GM18909 (cell line): ENCODE results near the gene MICAL3.

Source experiments
- ATAC-seq: cut with Tn5 transposase; IDR thresholded peaks from one replicate; pipeline ENCODE4 v1.9.1; 2021; ENCODE audit warnings: mild to moderate bottlenecking; ENCODE audit not compliant: unreplicated experiment, poor library complexity

MICAL3 gene

DNA sequence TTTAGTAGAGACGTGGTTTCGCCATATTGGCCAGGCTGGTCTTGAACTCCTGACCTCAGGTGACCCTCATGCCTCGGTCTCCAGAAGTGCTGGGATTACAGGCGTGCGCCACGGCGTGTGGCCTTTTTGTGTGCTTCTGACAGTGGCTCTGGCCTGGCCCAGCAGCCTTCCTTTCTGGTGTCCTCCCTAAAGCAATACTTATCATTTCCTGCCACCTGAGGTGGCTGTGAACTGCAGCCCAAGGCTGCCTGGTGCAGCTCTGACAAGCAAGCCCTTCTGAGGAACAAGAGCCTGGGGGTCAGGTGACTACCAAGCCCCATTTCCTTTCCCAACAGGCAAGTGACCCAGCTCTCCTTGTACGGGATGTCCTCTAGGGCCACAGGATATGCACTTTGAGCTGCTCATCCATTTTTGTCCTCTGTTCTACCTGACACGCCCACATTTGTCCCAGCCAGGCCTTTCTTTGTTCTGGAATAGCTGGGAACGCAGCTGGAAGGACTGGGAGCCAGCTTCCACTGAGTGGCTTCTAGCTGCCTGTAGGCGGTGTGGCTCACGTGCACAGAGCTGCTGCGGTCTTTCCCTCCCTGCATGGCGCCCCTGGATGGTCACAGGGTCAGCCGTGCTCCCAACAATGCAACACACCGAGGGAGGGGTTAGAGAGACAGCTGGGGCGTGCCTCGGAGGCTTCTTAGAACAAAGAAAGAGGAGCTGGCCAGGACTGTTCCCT is 237.8 kb downstream of the MICAL3 start:
- no peak for ATAC-seq

- ATAC-seq = no peak
Observed at GRCh38 chr22:17785185-17786184, 238.9 kb downstream of the MICAL3 start.

GRCh38 chr22:17784776-17785175 is 239.6 kb downstream of the MICAL3 start:
- ATAC-seq = no peak

DNA sequence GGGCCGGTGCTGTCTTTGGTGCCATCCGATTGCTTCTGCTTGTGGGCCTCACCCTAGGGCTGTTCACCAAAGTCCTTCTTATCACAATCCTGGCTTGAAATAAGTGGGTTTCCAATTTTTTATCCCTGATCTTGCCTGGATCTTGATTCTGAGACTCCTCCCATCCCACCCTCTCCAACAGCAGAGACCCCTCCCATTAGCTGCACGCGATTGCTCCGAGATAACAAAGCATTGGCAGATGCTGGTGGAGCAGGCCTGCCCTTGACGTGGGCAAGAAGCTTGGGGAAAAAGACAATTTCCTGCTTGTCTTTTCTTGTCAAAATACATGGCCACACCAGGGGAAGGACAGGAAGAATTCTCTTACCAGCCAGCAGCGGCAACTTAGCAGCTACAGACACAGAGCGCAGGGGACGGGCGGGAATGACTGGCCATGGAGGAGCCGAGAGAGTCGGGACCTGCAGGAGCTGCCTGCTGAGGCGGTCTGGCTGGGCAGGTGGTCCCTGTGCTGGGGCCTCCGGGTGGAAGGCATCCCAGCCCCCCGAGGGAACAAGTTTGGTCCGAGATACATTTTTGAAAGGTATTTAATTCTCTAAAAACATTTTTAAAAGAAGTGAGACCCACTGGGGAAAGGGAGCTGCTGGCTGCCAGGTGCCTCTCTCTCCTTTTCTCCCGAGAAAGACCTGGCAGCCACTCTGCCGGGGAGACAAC is 240.4 kb downstream of the MICAL3 start:
- no peak for ATAC-seq

- ATAC-seq = no peak
Observed at GRCh38 chr22:17783312-17783711, 241.0 kb downstream of the MICAL3 start.

DNA sequence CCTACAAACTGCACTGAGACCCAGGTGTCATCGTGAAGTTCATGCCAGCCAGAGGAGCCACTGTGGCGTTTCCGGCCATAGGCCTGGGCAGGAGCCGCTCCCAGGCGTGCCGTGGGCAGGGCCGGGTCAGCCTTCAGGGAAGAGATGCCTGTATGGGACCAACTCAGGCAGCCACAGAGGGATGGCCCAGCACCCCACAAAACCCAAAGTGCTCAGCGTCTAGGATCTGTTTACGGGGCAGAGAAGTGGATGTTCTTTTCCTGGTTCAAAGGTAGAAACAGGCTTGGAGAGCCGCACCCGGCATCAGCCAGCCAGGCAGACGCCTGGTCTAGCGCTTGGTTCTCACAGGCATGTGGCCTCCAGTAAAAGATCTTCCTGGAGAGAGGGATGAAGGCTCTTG is 241.7 kb downstream of the MICAL3 start:
- ATAC-seq = no peak

DNA sequence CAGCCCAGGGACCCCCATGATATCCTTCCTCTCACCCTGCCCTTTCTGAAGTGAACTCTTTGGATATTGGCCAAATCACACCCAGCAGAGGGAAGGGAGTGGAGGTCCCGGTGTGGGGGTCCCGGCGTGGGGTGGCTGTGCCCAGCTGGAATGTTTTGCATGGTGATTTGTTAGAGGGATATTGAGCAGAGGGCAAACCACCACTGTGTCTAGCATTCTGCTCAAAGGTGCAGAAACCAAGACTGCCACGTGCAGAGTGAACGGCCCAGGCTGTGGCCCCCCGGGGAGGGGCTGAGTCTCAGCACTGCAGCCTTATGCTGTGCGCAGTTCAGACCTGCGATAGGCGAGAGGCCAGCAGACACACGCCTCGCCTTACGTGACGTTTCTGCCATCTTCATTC is 242.2 kb downstream of the MICAL3 start:
- ATAC-seq = no peak

GRCh38 chr22:17781319-17782031 is 242.9 kb downstream of the MICAL3 start:
- ATAC-seq = peak; percentile 48

- ATAC-seq = no peak
Observed at GRCh38 chr22:17780741-17781318, 243.5 kb downstream of the MICAL3 start.

DNA sequence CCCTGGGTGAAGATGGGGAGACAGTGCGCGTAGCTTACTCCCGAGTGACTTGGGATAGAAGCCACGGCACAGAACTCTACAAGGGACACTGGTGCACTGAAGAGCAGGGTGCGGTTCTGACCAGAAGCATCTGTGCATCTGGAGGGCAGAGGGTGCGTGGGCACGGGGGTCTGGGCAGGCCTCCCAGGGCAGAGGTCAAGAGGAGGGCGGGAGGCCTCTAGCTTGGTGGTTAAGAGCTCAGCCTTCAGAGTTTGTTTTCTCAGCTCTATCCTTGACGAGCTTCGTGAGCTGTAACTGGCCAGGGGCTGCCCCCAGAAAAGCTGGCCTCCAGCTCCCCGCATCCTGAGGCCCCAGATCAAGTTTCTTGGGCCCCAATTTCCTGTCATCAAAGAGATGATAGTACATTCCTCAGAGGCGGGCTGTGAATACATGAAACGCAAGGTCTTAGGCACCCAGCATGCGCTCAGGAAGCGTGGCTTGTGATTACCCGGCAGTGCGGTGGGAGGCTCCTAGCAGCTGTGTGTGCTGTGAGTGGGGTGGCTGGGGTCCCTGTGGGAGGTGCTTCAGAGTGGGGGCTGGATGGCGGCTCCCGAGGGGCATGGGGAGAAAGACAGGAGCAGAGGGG is 244.1 kb downstream of the MICAL3 start:
- ATAC-seq = no peak

DNA sequence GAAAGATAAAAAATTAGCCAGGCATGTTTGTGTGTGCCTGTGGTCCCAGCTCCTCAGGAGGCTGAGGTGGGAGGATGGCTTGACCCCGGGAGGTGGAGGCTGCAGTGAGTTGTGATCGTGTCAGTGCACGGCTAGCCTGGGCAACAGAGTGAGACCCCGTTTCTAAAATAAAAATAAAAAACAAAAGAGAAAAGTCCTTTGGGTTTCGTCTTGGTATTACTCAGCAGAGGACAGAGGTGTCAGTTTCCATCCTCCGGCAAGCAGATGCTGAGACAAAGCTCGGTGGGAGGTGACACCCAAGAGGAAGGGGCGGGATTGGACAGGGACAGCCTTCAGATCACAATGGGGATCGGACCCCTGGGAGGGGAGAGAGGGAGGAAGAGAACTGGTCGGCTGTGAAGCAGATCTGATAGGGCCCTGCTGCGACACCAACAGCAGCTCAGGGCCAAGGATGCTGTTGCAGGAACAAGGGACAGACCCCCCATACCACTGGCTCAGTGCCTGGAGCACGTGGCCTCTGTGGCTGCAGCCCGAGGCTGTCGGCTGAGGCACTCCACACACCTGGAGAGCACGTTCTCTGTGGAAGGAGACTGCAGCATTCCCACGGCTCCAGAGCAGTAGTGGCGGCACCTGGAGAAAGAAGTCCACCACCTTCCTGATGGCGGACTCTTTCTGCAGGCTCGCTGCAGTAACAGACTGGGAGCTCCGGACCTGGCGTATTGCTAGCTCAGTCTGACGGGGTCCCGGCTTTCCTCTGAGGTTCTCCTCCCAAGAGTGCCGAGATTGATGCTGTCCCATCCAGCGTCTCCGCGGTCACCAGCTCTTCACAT is 244.9 kb downstream of the MICAL3 start:
- no peak for ATAC-seq

GRCh38 chr22:17778412-17778976 is 245.9 kb downstream of the MICAL3 start:
- no peak for ATAC-seq

DNA sequence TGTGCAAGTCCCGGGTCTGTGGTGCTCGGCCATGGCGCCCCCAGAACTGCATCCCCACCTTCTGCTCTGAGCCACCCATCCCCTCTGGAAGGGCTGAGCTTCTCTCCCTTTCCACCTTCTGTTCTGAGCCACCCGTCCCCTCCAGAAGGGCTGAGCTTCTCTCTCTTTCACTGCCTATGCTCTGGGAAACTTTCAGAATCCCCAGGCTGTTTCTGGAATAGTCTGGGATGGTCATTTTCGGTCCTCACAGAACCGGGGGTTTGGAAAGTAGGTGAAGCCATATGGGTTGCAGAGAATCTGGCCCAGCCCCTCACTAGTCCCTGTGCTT is 246.7 kb downstream of the MICAL3 start:
- no peak for ATAC-seq

GRCh38 chr22:17777005-17777716 is 247.2 kb downstream of the MICAL3 start:
- ATAC-seq = peak; percentile 33

- ATAC-seq = no peak
Observed at GRCh38 chr22:17775781-17776465, 248.4 kb downstream of the MICAL3 start.

- no peak for ATAC-seq
Observed at GRCh38 chr22:17774926-17775685, 249.3 kb downstream of the MICAL3 start.
